HEK293 (cell line): ENCODE measurements around the gene EIF4E3.

Experiments
- BCL11A ChIP-seq: fragments of 450-650 bp; formaldehyde crosslinking; IDR thresholded peaks from 2 replicates; pipeline ENCODE4 v1.5.1; 2016; ENCODE audit warnings: low read depth, missing biosample characterization, missing genetic modification characterization
- ZBTB1 ChIP-seq: fragments of 450-650 bp; formaldehyde crosslinking; IDR thresholded peaks from 2 replicates; pipeline ENCODE4 v1.5.1; 2016; ENCODE audit warnings: missing biosample characterization, missing genetic modification characterization
- ZNF623 ChIP-seq: fragments of 450-650 bp; formaldehyde crosslinking; IDR thresholded peaks from 2 replicates; pipeline ENCODE4 v1.5.1; 2016; ENCODE audit warnings: missing biosample characterization, missing genetic modification characterization
- TF ChIP-seq, protein P1 (sequence below): fragments of 450-650 bp; formaldehyde crosslinking; IDR thresholded peaks from 2 replicates; pipeline ENCODE4 v1.5.1; 2016; ENCODE audit warnings: missing biosample characterization, missing genetic modification characterization
- TF ChIP-seq, protein P2 (sequence below): fragments of 450-650 bp; formaldehyde crosslinking; optimal IDR thresholded peaks from 2 replicates; pipeline ENCODE3; 2016; ENCODE audit warnings: missing biosample characterization, mild to moderate bottlenecking, missing genetic modification characterization

DNA sequence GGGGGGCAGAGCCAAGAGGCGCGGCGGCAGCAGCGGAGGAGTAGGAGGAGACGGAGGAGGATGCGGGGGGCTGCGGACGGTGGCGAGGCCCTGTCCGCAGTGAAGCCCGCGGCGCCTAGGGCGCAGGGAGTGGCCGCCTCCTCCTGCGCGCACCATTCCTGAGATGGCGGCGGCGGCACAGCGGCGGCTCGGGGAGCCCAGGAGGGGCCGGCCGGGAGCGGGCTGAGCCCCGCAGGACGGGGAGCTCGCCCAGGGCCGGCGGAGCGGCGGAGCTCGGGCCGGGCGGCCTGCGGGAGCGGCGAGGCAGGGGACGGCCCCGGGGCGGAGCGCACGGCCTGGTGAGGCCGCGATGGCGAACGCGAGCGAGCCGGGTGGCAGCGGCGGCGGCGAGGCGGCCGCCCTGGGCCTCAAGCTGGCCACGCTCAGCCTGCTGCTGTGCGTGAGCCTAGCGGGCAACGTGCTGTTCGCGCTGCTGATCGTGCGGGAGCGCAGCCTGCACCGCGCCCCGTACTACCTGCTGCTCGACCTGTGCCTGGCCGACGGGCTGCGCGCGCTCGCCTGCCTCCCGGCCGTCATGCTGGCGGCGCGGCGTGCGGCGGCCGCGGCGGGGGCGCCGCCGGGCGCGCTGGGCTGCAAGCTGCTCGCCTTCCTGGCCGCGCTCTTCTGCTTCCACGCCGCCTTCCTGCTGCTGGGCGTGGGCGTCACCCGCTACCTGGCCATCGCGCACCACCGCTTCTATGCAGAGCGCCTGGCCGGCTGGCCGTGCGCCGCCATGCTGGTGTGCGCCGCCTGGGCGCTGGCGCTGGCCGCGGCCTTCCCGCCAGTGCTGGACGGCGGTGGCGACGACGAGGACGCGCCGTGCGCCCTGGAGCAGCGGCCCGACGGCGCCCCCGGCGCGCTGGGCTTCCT is 28.8 kb upstream of the EIF4E3 start, which contains the start of gene GPR27:
- TF ChIP-seq, protein P1, sequence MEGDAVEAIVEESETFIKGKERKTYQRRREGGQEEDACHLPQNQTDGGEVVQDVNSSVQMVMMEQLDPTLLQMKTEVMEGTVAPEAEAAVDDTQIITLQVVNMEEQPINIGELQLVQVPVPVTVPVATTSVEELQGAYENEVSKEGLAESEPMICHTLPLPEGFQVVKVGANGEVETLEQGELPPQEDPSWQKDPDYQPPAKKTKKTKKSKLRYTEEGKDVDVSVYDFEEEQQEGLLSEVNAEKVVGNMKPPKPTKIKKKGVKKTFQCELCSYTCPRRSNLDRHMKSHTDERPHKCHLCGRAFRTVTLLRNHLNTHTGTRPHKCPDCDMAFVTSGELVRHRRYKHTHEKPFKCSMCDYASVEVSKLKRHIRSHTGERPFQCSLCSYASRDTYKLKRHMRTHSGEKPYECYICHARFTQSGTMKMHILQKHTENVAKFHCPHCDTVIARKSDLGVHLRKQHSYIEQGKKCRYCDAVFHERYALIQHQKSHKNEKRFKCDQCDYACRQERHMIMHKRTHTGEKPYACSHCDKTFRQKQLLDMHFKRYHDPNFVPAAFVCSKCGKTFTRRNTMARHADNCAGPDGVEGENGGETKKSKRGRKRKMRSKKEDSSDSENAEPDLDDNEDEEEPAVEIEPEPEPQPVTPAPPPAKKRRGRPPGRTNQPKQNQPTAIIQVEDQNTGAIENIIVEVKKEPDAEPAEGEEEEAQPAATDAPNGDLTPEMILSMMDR (tag by site-specific recombination), result no peak
- TF ChIP-seq BCL11A (no peak), ZBTB1 (tag by site-specific recombination) (no peak), ZNF623 (tag by site-specific recombination) (no peak)
- TF ChIP-seq, protein P2, sequence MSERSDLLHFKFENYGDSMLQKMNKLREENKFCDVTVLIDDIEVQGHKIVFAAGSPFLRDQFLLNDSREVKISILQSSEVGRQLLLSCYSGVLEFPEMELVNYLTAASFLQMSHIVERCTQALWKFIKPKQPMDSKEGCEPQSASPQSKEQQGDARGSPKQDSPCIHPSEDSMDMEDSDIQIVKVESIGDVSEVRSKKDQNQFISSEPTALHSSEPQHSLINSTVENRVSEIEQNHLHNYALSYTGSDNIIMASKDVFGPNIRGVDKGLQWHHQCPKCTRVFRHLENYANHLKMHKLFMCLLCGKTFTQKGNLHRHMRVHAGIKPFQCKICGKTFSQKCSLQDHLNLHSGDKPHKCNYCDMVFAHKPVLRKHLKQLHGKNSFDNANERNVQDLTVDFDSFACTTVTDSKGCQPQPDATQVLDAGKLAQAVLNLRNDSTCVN (tag by site-specific recombination), result peak; percentile 46
